PC-3 (cell line): ENCODE data around the gene CD44.

Experiments
- EZH2 ChIP-seq: fragments of 300-600 bp; sonication (generic); IDR thresholded peaks from one replicate; pipeline ENCODE4 v1.6.1; 2017; ENCODE audit warnings: antibody characterized with exemption, mild to moderate bottlenecking, low read length; ENCODE audit not compliant: unreplicated experiment
- EZH2phosphoT487 ChIP-seq: fragments of 300-600 bp; sonication (generic); IDR thresholded peaks from 2 replicates; pipeline ENCODE4 v1.6.1; 2018; ENCODE audit warnings: mild to moderate bottlenecking, antibody characterized with exemption, low read length, borderline replicate concordance
- TF ChIP-seq, protein P1 (sequence below): fragments of 300-600 bp; sonication (generic); conservative IDR thresholded peaks from 2 replicates; pipeline ENCODE4 v1.5.1; 2017; ENCODE audit warnings: antibody characterized with exemption, low read depth, mild to moderate bottlenecking, low read length

DNA sequence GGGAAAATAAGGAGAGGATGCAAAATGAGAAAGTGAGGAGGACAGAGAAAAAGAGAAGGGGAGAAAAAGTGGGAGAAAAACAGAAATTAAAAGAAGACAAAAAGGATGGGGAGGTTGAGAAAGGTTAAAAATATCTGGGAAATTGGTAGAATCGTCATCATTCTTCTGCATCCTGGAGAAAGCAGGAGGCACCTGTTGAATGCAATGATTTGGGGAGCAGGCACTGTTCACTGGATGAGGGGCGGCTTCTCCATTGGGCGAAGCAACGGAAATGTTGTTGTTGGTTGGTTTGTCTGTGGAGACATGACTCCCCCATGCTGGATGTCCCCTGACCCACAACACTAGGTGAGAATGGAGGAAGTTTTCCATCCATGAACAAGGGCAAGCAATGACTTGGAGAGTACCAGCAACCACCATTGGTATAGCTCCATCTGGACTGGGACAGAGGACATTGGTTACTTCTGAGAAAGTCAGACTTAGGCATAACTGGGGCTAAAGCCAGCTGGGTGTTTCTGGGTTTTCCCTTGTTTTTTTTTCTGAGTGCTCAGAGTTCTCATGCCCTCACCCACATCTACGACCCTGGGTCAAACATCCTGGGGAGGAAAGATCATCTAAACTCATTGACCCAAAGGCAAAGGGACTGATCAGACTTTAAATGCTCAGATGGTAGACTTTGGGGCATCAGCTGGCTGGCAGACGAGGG, 11.9 kb upstream of the CD44 start:
- TF ChIP-seq, protein P1, sequence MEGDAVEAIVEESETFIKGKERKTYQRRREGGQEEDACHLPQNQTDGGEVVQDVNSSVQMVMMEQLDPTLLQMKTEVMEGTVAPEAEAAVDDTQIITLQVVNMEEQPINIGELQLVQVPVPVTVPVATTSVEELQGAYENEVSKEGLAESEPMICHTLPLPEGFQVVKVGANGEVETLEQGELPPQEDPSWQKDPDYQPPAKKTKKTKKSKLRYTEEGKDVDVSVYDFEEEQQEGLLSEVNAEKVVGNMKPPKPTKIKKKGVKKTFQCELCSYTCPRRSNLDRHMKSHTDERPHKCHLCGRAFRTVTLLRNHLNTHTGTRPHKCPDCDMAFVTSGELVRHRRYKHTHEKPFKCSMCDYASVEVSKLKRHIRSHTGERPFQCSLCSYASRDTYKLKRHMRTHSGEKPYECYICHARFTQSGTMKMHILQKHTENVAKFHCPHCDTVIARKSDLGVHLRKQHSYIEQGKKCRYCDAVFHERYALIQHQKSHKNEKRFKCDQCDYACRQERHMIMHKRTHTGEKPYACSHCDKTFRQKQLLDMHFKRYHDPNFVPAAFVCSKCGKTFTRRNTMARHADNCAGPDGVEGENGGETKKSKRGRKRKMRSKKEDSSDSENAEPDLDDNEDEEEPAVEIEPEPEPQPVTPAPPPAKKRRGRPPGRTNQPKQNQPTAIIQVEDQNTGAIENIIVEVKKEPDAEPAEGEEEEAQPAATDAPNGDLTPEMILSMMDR: no peak
- TF ChIP-seq EZH2 (no peak), EZH2phosphoT487 (no peak)
